Keratinocyte (primary cell): ENCODE data around the gene WDR27. TPM values are rescaled to one million over a fixed set of nuclear protein-coding genes. Genes with fewer than 3 reads are reported as not detected.

Experiments
- DNase-seq: peaks from one replicate; pipeline ENCODE4 v3.0.0-alpha.2; 2011; ENCODE audit warnings: low read depth, missing footprints, low spot score
- FAIRE-seq: peaks from 2 replicates; lab custom pipeline; 2011; peaks lifted over from hg19 to GRCh38; lab: Jason Lieb, UNC
- H2AFZ ChIP-seq: 2 replicates; pipeline ENCODE4 v1.6.0; 2012; ENCODE audit warnings: low read length, control low read depth, inconsistent platforms; ENCODE audit not compliant: control insufficient read depth
- H3K27ac ChIP-seq: 2 replicates; pipeline ENCODE4 v1.5.1; 2011; ENCODE audit warnings: low read length; ENCODE audit not compliant: control insufficient read depth, insufficient read depth
- H3K27me3 ChIP-seq: 3 replicates; pipeline ENCODE4 v1.6.0; 2011; ENCODE audit warnings: low read length; ENCODE audit not compliant: control insufficient read depth, insufficient read depth; ENCODE audit errors: extremely low read depth
- H3K36me3 ChIP-seq, 2 experiments: 2 replicates in 1 of 2; 3 replicates in 1 of 2; pipeline ENCODE4 v1.5.1; 2011; ENCODE audit warnings: low read length in 2 of 2, mild to moderate bottlenecking in 1 of 2; ENCODE audit not compliant: control insufficient read depth in 2 of 2, insufficient read depth in 2 of 2; ENCODE audit errors: extremely low read depth in 1 of 2
- H3K4me1 ChIP-seq: 3 replicates; pipeline ENCODE4 v1.5.1; 2011; ENCODE audit warnings: low read length; ENCODE audit not compliant: control insufficient read depth, insufficient read depth; ENCODE audit errors: extremely low read depth
- H3K4me2 ChIP-seq: 3 replicates; pipeline ENCODE4 v1.6.0; 2011; ENCODE audit warnings: low read depth, low read length; ENCODE audit not compliant: control insufficient read depth, insufficient read depth; ENCODE audit errors: extremely low read depth
- H3K4me3 ChIP-seq, 3 experiments: fragments of 200-600 bp in 1 of 3; sonication (generic) in 1 of 3; 2 replicates in 2 of 3; 3 replicates in 1 of 3; pipeline ENCODE4 v1.5.1; 2011 to 2016; ENCODE audit warnings: low read length in 3 of 3, mild to moderate bottlenecking in 3 of 3, control low read depth in 2 of 3, inconsistent platforms in 1 of 3, low read depth in 1 of 3, mixed read lengths in 1 of 3, mixed run types in 1 of 3, moderate library complexity in 1 of 3; ENCODE audit not compliant: control insufficient read depth in 2 of 3, insufficient read depth in 2 of 3; ENCODE audit errors: extremely low read depth in 1 of 3
- H3K79me2 ChIP-seq: 2 replicates; pipeline ENCODE4 v1.6.0; 2012; ENCODE audit warnings: low read length; ENCODE audit not compliant: control insufficient read depth, insufficient read depth
- H3K9ac ChIP-seq: 3 replicates; pipeline ENCODE4 v1.6.0; 2011; ENCODE audit warnings: low read length; ENCODE audit not compliant: control insufficient read depth, insufficient read depth; ENCODE audit errors: extremely low read depth
- H3K9me1 ChIP-seq: 3 replicates; pipeline ENCODE4 v1.6.0; 2011; ENCODE audit warnings: low read length; ENCODE audit not compliant: control insufficient read depth, insufficient read depth; ENCODE audit errors: extremely low read depth
- H3K9me3 ChIP-seq: 2 replicates; pipeline ENCODE4 v1.5.1; 2012; ENCODE audit warnings: low read depth, low read length; ENCODE audit not compliant: control insufficient read depth
- H4K20me1 ChIP-seq: 3 replicates; pipeline ENCODE4 v1.6.0; 2011; ENCODE audit warnings: low read length; ENCODE audit not compliant: control insufficient read depth, insufficient read depth; ENCODE audit errors: extremely low read depth
- CTCF ChIP-seq, 3 experiments: IDR thresholded peaks in 1 of 3; conservative IDR thresholded peaks in 1 of 3; optimal IDR thresholded peaks in 1 of 3; 2 replicates in 2 of 3; 3 replicates in 1 of 3; pipeline versions ENCODE3 to v1.5.1; 2011; ENCODE audit warnings: low read length in 3 of 3, mild to moderate bottlenecking in 3 of 3, moderate library complexity in 2 of 3, control low read depth in 1 of 3, inconsistent platforms in 1 of 3; ENCODE audit not compliant: insufficient read depth in 2 of 3; ENCODE audit errors: extremely low read depth in 1 of 3
- EZH2 ChIP-seq: IDR thresholded peaks from one replicate; pipeline ENCODE4 v1.6.1; 2012; ENCODE audit warnings: inconsistent platforms, mild to moderate bottlenecking, low read length, moderate library complexity
- dilution Hi-C: fragments of 300-500 bp; cut with MboI; formaldehyde crosslinking; loops from one replicate; pipeline ENCODE4 v1.7.0; 2020; ENCODE audit warnings: low sequenced_read_pairs; ENCODE audit not compliant: extremely low pct_ligation_motif_present
- polyA plus RNA-seq, 5 experiments: library from polyadenylated mRNA; depleted of rRNA in 3 of 5; stranded (reverse) in 3 of 5; stranded (forward) in 1 of 5; unstranded in 1 of 5; fragments of >200 nt; gene quantifications; 1 replicate in 1 of 5; 2 replicates in 3 of 5; 3 replicates in 1 of 5; pipeline versions ENCODE4 v1.2.1 to v1.2.3, GENCODE V29; 2011 to 2012; ENCODE audit warnings: missing spikeins in 2 of 5, low read depth in 1 of 5, low replicate concordance in 1 of 5

The WDR27 gene
- polyA plus RNA-seq, 1 donor (not counting 4 experiments of a cell fraction or from before 2014, with no cell fraction given), result 17.8 TPM

- TF ChIP-seq EZH2 (no peak), CTCF (optimal IDR thresholded peaks at IDR 0.05 in 1 of 3, IDR thresholded peaks at IDR 0.05 in 1 of 3, conservative IDR thresholded peaks at IDR 0.05 in 1 of 3; ENCODE audit: extremely low read depth in 1 of 3, insufficient read depth in 2 of 3, low read length in 3 of 3) (no peak)
- no peaks in the 10 kb centered on the region for H3K27me3 ChIP-seq
- H3K9ac ChIP-seq, result no peak overlapping the region
- peaks cover 5% of the 10 kb centered on the region for H3K4me1 ChIP-seq
- dilution Hi-C loops, result no loop called here
- no peak overlapping the region for H3K4me2 ChIP-seq
- H3K79me2 ChIP-seq, result no peaks in the 10 kb centered on the region
- no peak overlapping the region for H3K4me3 ChIP-seq
- no peaks in the 10 kb centered on the region for H3K9me3 ChIP-seq
- no peaks in the 10 kb centered on the region for H4K20me1 ChIP-seq
- no peak overlapping the region for H3K27ac ChIP-seq
- no peaks in the 10 kb centered on the region for H3K36me3 ChIP-seq
- no peaks in the 10 kb centered on the region for H3K9me1 ChIP-seq
- no peak for FAIRE-seq
- no peak overlapping the region for H2AFZ ChIP-seq
- DNase-seq, result no peak
These were observed 244.1 kb downstream of the WDR27 start for GRCh38 chr6:169457762-169458161.

- Histone ChIP-seq H3K9me1 (no peaks in the 10 kb centered on the region), H4K20me1 (no peaks in the 10 kb centered on the region), H2AFZ (no peak overlapping the region), H3K27me3 (no peaks in the 10 kb centered on the region), H3K9me3 (no peaks in the 10 kb centered on the region), H3K27ac (no peak overlapping the region), H3K4me2 (no peak overlapping the region), H3K4me3 (no peak overlapping the region), H3K36me3 (no peaks in the 10 kb centered on the region), H3K4me1 (peaks cover 11% of the 10 kb centered on the region), H3K79me2 (no peaks in the 10 kb centered on the region), H3K9ac (no peak overlapping the region)
- no peak for FAIRE-seq
- no peak for DNase-seq
- dilution Hi-C loops, result no loop called here
- TF ChIP-seq CTCF (optimal IDR thresholded peaks at IDR 0.05 in 1 of 3, IDR thresholded peaks at IDR 0.05 in 1 of 3, conservative IDR thresholded peaks at IDR 0.05 in 1 of 3; ENCODE audit: extremely low read depth in 1 of 3, insufficient read depth in 2 of 3, low read length in 3 of 3) (no peak), EZH2 (no peak)
These were observed 245.0 kb downstream of the WDR27 start for GRCh38 chr6:169456840-169457239.
